HG02884 (cell line): ENCODE measurements around the gene AKT1.
"Not testable (repeated sequence)": the region's sequence is repeated elsewhere in the genome, so short reads cannot be mapped to it uniquely, and the experiment has no call there.

Experiments
- ATAC-seq: cut with Tn5 transposase; IDR thresholded peaks from one replicate; pipeline ENCODE4 v1.9.1; 2021; ENCODE audit warnings: mild to moderate bottlenecking, moderate library complexity; ENCODE audit not compliant: unreplicated experiment

Gene AKT1

GRCh38 chr14:104755621-104756020, 39.9 kb downstream of the AKT1 start:
- ATAC-seq, result no peak

- ATAC-seq, result no peak
Measured at GRCh38 chr14:104754213-104754851, 41.2 kb downstream of the AKT1 start.

GRCh38 chr14:104753528-104754212, 41.9 kb downstream of the AKT1 start:
- ATAC-seq, result no peak

- peak; percentile 91 for ATAC-seq
Measured at GRCh38 chr14:104752735-104753527, 42.6 kb downstream of the AKT1 start, which contains the start of gene SIVA1. Gene SIVA1 (plus strand): TSS chr14:104753147. CDS start chr14:104753202, 55 bp downstream.

- ATAC-seq, result peak; percentile 71
Measured at GRCh38 chr14:104752423-104752734, 43.2 kb downstream of the AKT1 start.

GRCh38 chr14:104751539-104752422, 43.8 kb downstream of the AKT1 start:
- ATAC-seq, result no peak

- ATAC-seq, result not testable (repeated sequence)
Measured at GRCh38 chr14:104750753-104751057, 44.8 kb downstream of the AKT1 start.

GRCh38 chr14:104750056-104750752, 45.3 kb downstream of the AKT1 start:
- no peak for ATAC-seq

GRCh38 chr14:104749111-104749649, 46.4 kb downstream of the AKT1 start:
- no peak for ATAC-seq

- no peak for ATAC-seq
Measured at GRCh38 chr14:104747876-104748275, 47.7 kb downstream of the AKT1 start.

GRCh38 chr14:104746934-104747481, 48.5 kb downstream of the AKT1 start:
- no peak for ATAC-seq

- ATAC-seq, result no peak
Measured at GRCh38 chr14:104746071-104746545, 49.4 kb downstream of the AKT1 start.

- ATAC-seq, result no peak
Measured at GRCh38 chr14:104745431-104745830, 50.1 kb downstream of the AKT1 start.

- no peak for ATAC-seq
Measured at GRCh38 chr14:104744484-104744883, 51.1 kb downstream of the AKT1 start.

GRCh38 chr14:104743461-104744380, 51.8 kb downstream of the AKT1 start:
- no peak for ATAC-seq

GRCh38 chr14:104742586-104743455, 52.7 kb downstream of the AKT1 start:
- no peak for ATAC-seq

GRCh38 chr14:104741803-104742251, 53.7 kb downstream of the AKT1 start:
- ATAC-seq, result no peak
